HL-60 (cell line): ENCODE measurements around the gene CABP2.

ENCODE experiments used
- DNase-seq, 2 experiments: peaks; one replicate each; pipeline ENCODE4 v3.0.0-alpha.2; 2010 to 2020; ENCODE audit warnings: low read depth in 1 of 2, low spot score in 1 of 2
- H3K27ac ChIP-seq: fragments of 250-450 bp; sonication (Bioruptor Pico); replicated peaks from 2 replicates; pipeline ENCODE4 v1.5.1; 2020; ENCODE audit warnings: mild to moderate bottlenecking, moderate library complexity
- H3K27me3 ChIP-seq: fragments of 250-450 bp; sonication (Bioruptor Pico); 2 replicates; pipeline ENCODE4 v1.5.1; 2021; ENCODE audit warnings: mild to moderate bottlenecking, moderate library complexity; ENCODE audit not compliant: insufficient read depth, poor library complexity, severe bottlenecking
- H3K4me3 ChIP-seq: replicated peaks from 2 replicates; pipeline ENCODE4 v1.5.1; 2011; ENCODE audit warnings: mild to moderate bottlenecking, control low read depth, low read length; ENCODE audit not compliant: insufficient read depth
- GABPA ChIP-seq: IDR thresholded peaks from 2 replicates; pipeline ENCODE4 v1.6.1; 2012; ENCODE audit warnings: low read depth
- POLR2AphosphoS5 ChIP-seq: IDR thresholded peaks from 2 replicates; pipeline ENCODE4 v1.6.1; 2012; ENCODE audit warnings: low read depth
- SPI1 ChIP-seq: IDR thresholded peaks from 2 replicates; pipeline ENCODE4 v1.6.1; 2012; ENCODE audit warnings: low read depth, mild to moderate bottlenecking, borderline replicate concordance
- TF ChIP-seq, protein P1 (sequence below): IDR thresholded peaks from one replicate; pipeline ENCODE4 v1.5.1; 2011; ENCODE audit warnings: low read length, control low read depth, inconsistent platforms; ENCODE audit not compliant: insufficient read depth
- TF ChIP-seq, protein P2 (sequence below): IDR thresholded peaks from 2 replicates; pipeline ENCODE4 v1.6.1; 2012; ENCODE audit warnings: low read depth; ENCODE audit not compliant: insufficient replicate concordance

Gene CABP2

GRCh38 chr11:67544616-67545242 lies 21.5 kb upstream of the CABP2 start:
- TF ChIP-seq, protein P1, sequence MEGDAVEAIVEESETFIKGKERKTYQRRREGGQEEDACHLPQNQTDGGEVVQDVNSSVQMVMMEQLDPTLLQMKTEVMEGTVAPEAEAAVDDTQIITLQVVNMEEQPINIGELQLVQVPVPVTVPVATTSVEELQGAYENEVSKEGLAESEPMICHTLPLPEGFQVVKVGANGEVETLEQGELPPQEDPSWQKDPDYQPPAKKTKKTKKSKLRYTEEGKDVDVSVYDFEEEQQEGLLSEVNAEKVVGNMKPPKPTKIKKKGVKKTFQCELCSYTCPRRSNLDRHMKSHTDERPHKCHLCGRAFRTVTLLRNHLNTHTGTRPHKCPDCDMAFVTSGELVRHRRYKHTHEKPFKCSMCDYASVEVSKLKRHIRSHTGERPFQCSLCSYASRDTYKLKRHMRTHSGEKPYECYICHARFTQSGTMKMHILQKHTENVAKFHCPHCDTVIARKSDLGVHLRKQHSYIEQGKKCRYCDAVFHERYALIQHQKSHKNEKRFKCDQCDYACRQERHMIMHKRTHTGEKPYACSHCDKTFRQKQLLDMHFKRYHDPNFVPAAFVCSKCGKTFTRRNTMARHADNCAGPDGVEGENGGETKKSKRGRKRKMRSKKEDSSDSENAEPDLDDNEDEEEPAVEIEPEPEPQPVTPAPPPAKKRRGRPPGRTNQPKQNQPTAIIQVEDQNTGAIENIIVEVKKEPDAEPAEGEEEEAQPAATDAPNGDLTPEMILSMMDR: no peak
- no peak for TF ChIP-seq SPI1
- TF ChIP-seq, protein P2, sequence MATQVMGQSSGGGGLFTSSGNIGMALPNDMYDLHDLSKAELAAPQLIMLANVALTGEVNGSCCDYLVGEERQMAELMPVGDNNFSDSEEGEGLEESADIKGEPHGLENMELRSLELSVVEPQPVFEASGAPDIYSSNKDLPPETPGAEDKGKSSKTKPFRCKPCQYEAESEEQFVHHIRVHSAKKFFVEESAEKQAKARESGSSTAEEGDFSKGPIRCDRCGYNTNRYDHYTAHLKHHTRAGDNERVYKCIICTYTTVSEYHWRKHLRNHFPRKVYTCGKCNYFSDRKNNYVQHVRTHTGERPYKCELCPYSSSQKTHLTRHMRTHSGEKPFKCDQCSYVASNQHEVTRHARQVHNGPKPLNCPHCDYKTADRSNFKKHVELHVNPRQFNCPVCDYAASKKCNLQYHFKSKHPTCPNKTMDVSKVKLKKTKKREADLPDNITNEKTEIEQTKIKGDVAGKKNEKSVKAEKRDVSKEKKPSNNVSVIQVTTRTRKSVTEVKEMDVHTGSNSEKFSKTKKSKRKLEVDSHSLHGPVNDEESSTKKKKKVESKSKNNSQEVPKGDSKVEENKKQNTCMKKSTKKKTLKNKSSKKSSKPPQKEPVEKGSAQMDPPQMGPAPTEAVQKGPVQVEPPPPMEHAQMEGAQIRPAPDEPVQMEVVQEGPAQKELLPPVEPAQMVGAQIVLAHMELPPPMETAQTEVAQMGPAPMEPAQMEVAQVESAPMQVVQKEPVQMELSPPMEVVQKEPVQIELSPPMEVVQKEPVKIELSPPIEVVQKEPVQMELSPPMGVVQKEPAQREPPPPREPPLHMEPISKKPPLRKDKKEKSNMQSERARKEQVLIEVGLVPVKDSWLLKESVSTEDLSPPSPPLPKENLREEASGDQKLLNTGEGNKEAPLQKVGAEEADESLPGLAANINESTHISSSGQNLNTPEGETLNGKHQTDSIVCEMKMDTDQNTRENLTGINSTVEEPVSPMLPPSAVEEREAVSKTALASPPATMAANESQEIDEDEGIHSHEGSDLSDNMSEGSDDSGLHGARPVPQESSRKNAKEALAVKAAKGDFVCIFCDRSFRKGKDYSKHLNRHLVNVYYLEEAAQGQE: no peak
- TF ChIP-seq GABPA: no peak
- no peak for TF ChIP-seq POLR2AphosphoS5
- H3K27me3 ChIP-seq: no peaks in the 10 kb centered on the region
- DNase-seq: no peak
- H3K27ac ChIP-seq: no peak overlapping the region
- H3K4me3 ChIP-seq: no peak overlapping the region

DNA sequence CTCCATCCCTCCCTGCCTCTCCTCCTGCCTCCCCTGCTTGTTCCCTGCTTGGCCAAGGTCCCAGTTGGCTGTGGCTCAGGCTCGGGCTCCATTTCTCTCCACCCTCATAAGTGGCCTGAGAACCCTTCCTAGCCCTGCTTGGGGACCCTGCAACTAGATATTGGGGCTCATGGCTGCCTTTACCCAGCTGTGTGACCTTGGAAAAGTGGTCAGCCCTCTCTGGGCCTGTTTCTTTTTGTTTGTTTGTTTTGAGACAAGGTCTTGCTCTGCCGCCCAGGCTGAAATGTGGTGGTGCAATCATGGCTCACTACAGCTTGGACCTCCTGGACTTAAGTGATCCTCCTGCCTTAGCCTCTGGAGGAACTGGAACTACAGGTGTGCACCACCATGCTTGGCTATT lies 20.3 kb upstream of the CABP2 start:
- no peak overlapping the region for H3K27ac ChIP-seq
- TF ChIP-seq SPI1: no peak
- no peak for TF ChIP-seq GABPA
- TF ChIP-seq, protein P2: no peak
- TF ChIP-seq, protein P1: no peak
- no peak for TF ChIP-seq POLR2AphosphoS5
- no peaks in the 10 kb centered on the region for H3K27me3 ChIP-seq
- DNase-seq: no peak
- H3K4me3 ChIP-seq: no peak overlapping the region

GRCh38 chr11:67542971-67543370 lies 19.7 kb upstream of the CABP2 start:
- Histone ChIP-seq H3K4me3 (no peak overlapping the region), H3K27ac (no peak overlapping the region), H3K27me3 (no peaks in the 10 kb centered on the region)
- TF ChIP-seq, protein P2: no peak
- TF ChIP-seq POLR2AphosphoS5: no peak
- TF ChIP-seq GABPA: no peak
- DNase-seq: no peak

DNA sequence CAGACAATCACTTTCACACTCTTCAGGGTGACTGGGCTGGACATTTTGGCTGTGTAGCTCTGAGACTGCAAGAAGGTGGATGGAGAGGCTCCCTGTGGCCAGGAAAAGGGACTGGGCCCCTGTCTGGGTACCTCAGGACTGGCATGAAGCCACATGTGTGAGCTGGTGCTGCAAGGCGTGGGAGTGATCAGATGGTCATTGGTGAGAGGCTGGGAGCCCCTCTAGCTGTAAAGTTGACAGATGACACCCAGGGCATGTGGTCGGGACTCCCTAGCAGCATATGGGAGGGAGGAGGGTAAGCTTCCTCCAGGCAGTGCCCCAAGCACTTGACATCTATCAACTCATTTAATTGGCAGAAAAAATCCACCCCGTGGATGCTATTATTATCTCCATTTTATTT lies 18.9 kb upstream of the CABP2 start:
- Histone ChIP-seq H3K27ac (no peak overlapping the region), H3K4me3 (no peak overlapping the region), H3K27me3 (no peaks in the 10 kb centered on the region)
- TF ChIP-seq, protein P1: no peak
- TF ChIP-seq, protein P2: no peak
- TF ChIP-seq GABPA (no peak), SPI1 (no peak), POLR2AphosphoS5 (no peak)
- DNase-seq: no peak
